ENCODE measurements around the gene TRAPPC2B.

DNA sequence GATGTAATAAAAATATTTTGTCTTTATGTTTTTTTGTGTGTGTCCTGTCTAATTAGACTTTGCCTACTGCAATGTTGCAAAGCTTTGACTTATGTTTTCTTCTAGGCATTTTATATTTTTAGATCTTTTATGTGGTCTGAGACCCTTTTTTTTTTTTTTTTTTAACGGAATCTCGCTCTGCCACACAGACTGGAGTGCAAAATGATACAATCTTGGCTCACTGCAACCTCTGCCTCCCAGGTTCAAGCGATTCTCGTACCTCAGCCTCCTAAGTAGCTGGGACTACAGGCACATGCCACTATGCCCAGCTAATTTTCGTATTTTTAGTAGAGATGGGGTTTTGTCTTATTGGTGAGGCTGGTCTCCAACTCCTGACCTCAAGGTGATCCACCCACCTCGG is 20.8 kb upstream of the TRAPPC2B start:
- TF ChIP-seq TEAD4 (IDR thresholded peaks at IDR 0.05) (no peak), RAD21 (IDR thresholded peaks at IDR 0.05; ENCODE audit: low read depth) (no peak), EP300 (IDR thresholded peaks at IDR 0.05; ENCODE audit: borderline replicate concordance) (no peak), ZBTB7A (IDR thresholded peaks at IDR 0.05; ENCODE audit: low read depth) (no peak), CEBPB (IDR thresholded peaks at IDR 0.05) (no peak), FOXM1 (IDR thresholded peaks at IDR 0.05; ENCODE audit: borderline replicate concordance, low read depth) (no peak), YY1 (IDR thresholded peaks at IDR 0.05; ENCODE audit: low read depth) (no peak), NFIC (IDR thresholded peaks at IDR 0.05) (no peak), TCF12 (IDR thresholded peaks at IDR 0.05; ENCODE audit: low read depth) (no peak), TAF1 (IDR thresholded peaks at IDR 0.05; ENCODE audit: low read depth) (no peak)
- TF ChIP-seq, protein P1, sequence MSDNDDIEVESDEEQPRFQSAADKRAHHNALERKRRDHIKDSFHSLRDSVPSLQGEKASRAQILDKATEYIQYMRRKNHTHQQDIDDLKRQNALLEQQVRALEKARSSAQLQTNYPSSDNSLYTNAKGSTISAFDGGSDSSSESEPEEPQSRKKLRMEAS (IDR thresholded peaks at IDR 0.05) = no peak
- TF ChIP-seq, protein P2, sequence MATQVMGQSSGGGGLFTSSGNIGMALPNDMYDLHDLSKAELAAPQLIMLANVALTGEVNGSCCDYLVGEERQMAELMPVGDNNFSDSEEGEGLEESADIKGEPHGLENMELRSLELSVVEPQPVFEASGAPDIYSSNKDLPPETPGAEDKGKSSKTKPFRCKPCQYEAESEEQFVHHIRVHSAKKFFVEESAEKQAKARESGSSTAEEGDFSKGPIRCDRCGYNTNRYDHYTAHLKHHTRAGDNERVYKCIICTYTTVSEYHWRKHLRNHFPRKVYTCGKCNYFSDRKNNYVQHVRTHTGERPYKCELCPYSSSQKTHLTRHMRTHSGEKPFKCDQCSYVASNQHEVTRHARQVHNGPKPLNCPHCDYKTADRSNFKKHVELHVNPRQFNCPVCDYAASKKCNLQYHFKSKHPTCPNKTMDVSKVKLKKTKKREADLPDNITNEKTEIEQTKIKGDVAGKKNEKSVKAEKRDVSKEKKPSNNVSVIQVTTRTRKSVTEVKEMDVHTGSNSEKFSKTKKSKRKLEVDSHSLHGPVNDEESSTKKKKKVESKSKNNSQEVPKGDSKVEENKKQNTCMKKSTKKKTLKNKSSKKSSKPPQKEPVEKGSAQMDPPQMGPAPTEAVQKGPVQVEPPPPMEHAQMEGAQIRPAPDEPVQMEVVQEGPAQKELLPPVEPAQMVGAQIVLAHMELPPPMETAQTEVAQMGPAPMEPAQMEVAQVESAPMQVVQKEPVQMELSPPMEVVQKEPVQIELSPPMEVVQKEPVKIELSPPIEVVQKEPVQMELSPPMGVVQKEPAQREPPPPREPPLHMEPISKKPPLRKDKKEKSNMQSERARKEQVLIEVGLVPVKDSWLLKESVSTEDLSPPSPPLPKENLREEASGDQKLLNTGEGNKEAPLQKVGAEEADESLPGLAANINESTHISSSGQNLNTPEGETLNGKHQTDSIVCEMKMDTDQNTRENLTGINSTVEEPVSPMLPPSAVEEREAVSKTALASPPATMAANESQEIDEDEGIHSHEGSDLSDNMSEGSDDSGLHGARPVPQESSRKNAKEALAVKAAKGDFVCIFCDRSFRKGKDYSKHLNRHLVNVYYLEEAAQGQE (IDR thresholded peaks at IDR 0.05; ENCODE audit: low read depth) = no peak
- TF ChIP-seq, protein P3, sequence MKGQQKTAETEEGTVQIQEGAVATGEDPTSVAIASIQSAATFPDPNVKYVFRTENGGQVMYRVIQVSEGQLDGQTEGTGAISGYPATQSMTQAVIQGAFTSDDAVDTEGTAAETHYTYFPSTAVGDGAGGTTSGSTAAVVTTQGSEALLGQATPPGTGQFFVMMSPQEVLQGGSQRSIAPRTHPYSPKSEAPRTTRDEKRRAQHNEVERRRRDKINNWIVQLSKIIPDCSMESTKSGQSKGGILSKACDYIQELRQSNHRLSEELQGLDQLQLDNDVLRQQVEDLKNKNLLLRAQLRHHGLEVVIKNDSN (IDR thresholded peaks at IDR 0.05) = no peak
